Natural killer cell (primary cell): ENCODE results near the gene TTC7B. TPM values are rescaled to one million over a fixed set of nuclear protein-coding genes. Genes with fewer than 3 reads are reported as not detected.

Experiments
- ATAC-seq, 3 donors: fragments of 150-1000 bp in 2 of 3; fragments of 200-7000 bp in 1 of 3; cut with Tn5 transposase; 1 replicate in 1 of 3; 2 replicates in 2 of 3; pipeline ENCODE4 v1.10.0; 2021; ENCODE audit warnings: mild to moderate bottlenecking in 2 of 3, moderate library complexity in 2 of 3
- DNase-seq, 2 donors: peaks; one replicate each; pipeline versions ENCODE4 v3.0.0 to v3.0.0-alpha.2; 2013 to 2021; ENCODE audit warnings: mixed read lengths in 1 of 2
- H3K27ac ChIP-seq: one replicate; pipeline ENCODE4 v1.5.1; 2013; ENCODE audit warnings: mild to moderate bottlenecking, low read length
- H3K27me3 ChIP-seq: one replicate; pipeline ENCODE4 v1.6.1; 2013; ENCODE audit warnings: low read length; ENCODE audit not compliant: control insufficient read depth, insufficient read depth
- H3K36me3 ChIP-seq: one replicate; pipeline ENCODE4 v1.6.1; 2013; ENCODE audit warnings: low read length; ENCODE audit not compliant: control insufficient read depth, insufficient read depth
- H3K4me1 ChIP-seq: one replicate; pipeline ENCODE4 v1.6.1; 2013; ENCODE audit warnings: low read length; ENCODE audit not compliant: control insufficient read depth, insufficient read depth
- H3K4me3 ChIP-seq: one replicate; pipeline ENCODE4 v1.5.1; 2013; ENCODE audit warnings: low read length
- H3K9me3 ChIP-seq: one replicate; pipeline ENCODE4 v1.6.1; 2013; ENCODE audit warnings: low read length; ENCODE audit not compliant: control insufficient read depth, insufficient read depth
- H3K27ac Mint-ChIP-seq, 2 donors: one replicate each; pipeline ENCODE4 v1.8.0; 2022; ENCODE audit warnings: mild to moderate bottlenecking in 2 of 2, mixed read lengths in 2 of 2, moderate library complexity in 1 of 2
- H3K27me3 Mint-ChIP-seq, 2 donors: one replicate each; pipeline ENCODE4 v1.8.0; 2022; ENCODE audit warnings: low read depth in 2 of 2, mixed read lengths in 2 of 2
- H3K36me3 Mint-ChIP-seq: one replicate; pipeline ENCODE4 v1.8.0; 2022; ENCODE audit warnings: mixed read lengths
- H3K4me1 Mint-ChIP-seq, 2 donors: one replicate each; pipeline ENCODE4 v1.8.0; 2022; ENCODE audit warnings: mixed read lengths in 2 of 2
- H3K4me3 Mint-ChIP-seq: one replicate; pipeline ENCODE4 v1.8.0; 2022; ENCODE audit warnings: mild to moderate bottlenecking, moderate library complexity, mixed read lengths
- H3K9me3 Mint-ChIP-seq, 2 donors: one replicate each; pipeline ENCODE4 v1.8.0; 2022; ENCODE audit warnings: mixed read lengths in 2 of 2
- WGBS: methylation state at CpG from one replicate; pipeline ENCODE4 v1.1.7; 2013; ENCODE audit warnings: missing lambda C conversion rate; ENCODE audit not compliant: insufficient coverage; 5-methylcytosine and 5-hydroxymethylcytosine counted together
- intact Hi-C: fragments of 100-400 bp; cut with micrococcal nuclease; formaldehyde crosslinking; loops from one replicate; pipeline ENCODE4 v1.14.2; 2022
- total RNA-seq, 4 donors: library from RNA; stranded (reverse); fragments of 120-200 nt in 1 of 4; gene quantifications; one replicate each; pipeline versions ENCODE4 v1.2.3 to v1.2.4, GENCODE V29; 2013 to 2022
- TF ChIP-seq, protein P1 (sequence below): fragments of 200-600 bp; IDR thresholded peaks from one replicate; pipeline ENCODE4 v1.8.0; 2022; ENCODE audit warnings: antibody characterized with exemption

Gene TTC7B, protein sequence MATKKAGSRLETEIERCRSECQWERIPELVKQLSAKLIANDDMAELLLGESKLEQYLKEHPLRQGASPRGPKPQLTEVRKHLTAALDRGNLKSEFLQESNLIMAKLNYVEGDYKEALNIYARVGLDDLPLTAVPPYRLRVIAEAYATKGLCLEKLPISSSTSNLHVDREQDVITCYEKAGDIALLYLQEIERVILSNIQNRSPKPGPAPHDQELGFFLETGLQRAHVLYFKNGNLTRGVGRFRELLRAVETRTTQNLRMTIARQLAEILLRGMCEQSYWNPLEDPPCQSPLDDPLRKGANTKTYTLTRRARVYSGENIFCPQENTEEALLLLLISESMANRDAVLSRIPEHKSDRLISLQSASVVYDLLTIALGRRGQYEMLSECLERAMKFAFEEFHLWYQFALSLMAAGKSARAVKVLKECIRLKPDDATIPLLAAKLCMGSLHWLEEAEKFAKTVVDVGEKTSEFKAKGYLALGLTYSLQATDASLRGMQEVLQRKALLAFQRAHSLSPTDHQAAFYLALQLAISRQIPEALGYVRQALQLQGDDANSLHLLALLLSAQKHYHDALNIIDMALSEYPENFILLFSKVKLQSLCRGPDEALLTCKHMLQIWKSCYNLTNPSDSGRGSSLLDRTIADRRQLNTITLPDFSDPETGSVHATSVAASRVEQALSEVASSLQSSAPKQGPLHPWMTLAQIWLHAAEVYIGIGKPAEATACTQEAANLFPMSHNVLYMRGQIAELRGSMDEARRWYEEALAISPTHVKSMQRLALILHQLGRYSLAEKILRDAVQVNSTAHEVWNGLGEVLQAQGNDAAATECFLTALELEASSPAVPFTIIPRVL
- total RNA-seq = 10 to 100 TPM in 1 of 3 donors, 1 to 10 TPM in 2; 1.7 to 17.2 (median 5.9) TPM
- total RNA-seq (2013) = 5.1 TPM

DNA sequence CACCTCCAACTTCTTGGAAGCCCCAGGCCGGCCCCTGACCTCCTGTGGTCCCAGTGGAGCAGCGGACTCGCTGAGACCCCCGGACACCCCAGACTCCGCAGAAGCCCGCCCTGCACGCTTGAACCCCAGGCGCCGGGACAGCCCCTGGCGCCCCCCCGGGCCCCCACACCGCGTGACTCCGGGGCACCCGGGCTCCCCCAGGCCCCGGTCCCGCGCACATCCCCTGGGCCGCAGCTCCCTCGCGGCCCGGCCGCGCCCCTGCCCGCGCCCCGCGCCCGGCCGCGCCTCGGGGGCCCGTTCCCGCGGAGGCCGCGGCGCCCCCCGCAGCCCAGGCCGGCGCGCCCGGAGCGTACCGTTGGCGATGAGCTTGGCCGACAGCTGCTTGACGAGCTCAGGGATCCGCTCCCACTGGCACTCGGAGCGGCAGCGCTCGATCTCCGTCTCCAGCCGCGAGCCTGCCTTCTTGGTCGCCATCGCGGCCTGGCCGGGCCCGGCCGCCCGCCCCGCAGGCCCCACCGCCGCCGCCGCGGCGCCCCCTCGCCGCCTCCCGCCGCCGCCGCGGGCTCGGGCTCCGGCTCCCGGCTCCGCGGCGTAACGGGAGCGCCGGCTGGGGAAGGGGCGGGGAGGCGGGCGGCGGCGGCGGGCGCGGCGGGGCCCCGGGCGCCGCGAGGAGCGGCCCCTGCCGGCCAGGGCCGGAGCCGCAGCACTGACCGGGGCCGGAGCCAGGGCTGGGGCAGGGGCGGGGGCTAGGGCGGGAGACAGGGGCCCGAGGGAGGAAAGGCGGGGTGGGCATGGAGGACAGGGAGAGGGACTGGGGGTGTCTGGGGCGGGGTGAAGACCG is at the start of gene TTC7B:
Gene TTC7B (minus strand): TSS at position 609 of the 841 bp plus-strand sequence. CDS start 135 bp downstream, at position 474.
- under 1% methylated on average over 111 of the region's 111 CpGs for WGBS
- ATAC-seq (peak; percentile 67 to 78 (median 70)), DNase-seq (peak in 1 of 2 donors; percentile 61)
- Histone ChIP-seq H3K36me3 (no peaks in the 10 kb centered on the region), H3K4me1 (peaks cover 17% of the 10 kb centered on the region), H3K27me3 (no peaks in the 10 kb centered on the region), H3K27ac (no peak within 1 kb of the TSS), H3K9me3 (no peaks in the 10 kb centered on the region), H3K4me3 (no peak within 1 kb of the TSS)
- Mint-ChIP-seq H3K36me3 (no peaks in the 10 kb centered on the region), H3K9me3 (no peaks in the 10 kb centered on the region), H3K27me3 (peaks cover 6 to 12% of the 10 kb centered on the region in 2 donors), H3K4me3 (peak within 1 kb of the TSS; percentile 78), H3K4me1 (peaks cover 6 to 18% of the 10 kb centered on the region in 2 donors), H3K27ac (peak within 1 kb of the TSS in 1 of 2 donors; percentile 48)
- TF ChIP-seq, protein P1, sequence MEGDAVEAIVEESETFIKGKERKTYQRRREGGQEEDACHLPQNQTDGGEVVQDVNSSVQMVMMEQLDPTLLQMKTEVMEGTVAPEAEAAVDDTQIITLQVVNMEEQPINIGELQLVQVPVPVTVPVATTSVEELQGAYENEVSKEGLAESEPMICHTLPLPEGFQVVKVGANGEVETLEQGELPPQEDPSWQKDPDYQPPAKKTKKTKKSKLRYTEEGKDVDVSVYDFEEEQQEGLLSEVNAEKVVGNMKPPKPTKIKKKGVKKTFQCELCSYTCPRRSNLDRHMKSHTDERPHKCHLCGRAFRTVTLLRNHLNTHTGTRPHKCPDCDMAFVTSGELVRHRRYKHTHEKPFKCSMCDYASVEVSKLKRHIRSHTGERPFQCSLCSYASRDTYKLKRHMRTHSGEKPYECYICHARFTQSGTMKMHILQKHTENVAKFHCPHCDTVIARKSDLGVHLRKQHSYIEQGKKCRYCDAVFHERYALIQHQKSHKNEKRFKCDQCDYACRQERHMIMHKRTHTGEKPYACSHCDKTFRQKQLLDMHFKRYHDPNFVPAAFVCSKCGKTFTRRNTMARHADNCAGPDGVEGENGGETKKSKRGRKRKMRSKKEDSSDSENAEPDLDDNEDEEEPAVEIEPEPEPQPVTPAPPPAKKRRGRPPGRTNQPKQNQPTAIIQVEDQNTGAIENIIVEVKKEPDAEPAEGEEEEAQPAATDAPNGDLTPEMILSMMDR = no peak
- intact Hi-C loops = no loop called here

DNA sequence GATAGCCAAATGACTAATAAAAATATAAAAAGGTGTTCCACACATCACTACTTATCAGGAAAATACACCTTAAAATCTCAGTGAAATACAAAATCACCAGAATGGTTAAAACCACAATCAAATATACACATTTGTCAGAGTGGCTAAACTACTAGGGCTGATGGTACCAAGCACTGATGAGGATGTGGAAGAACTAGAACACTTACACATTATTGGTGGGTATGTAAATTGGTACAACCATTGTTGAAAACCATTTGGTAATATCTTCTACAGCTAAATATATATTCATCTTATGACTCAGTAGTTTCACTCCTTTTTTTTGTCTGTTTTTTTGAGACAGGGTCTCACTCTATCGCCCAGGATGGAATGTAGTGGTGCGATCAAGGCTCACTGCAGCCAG is 48.5 kb upstream of the TTC7B start:
- no peak overlapping the region for H3K27ac Mint-ChIP-seq
- intact Hi-C loops = no loop called here
- H3K27me3 Mint-ChIP-seq = no peaks in the 10 kb centered on the region
- peaks cover 3% of the 10 kb centered on the region for H3K36me3 ChIP-seq
- no peaks in the 10 kb centered on the region for H3K9me3 Mint-ChIP-seq
- no peak for ATAC-seq
- no peak overlapping the region for H3K27ac ChIP-seq
- no peak overlapping the region for H3K4me3 ChIP-seq
- H3K9me3 ChIP-seq = no peaks in the 10 kb centered on the region
- H3K27me3 ChIP-seq = no peaks in the 10 kb centered on the region
- no peaks in the 10 kb centered on the region for H3K4me1 ChIP-seq
- WGBS = 98% methylated on average over 2 of the region's 2 CpGs
- no peaks in the 10 kb centered on the region for H3K4me1 Mint-ChIP-seq
- no peak overlapping the region for H3K4me3 Mint-ChIP-seq
- H3K36me3 Mint-ChIP-seq = no peaks in the 10 kb centered on the region
- DNase-seq = no peak
- TF ChIP-seq, protein P1 = no peak

DNA sequence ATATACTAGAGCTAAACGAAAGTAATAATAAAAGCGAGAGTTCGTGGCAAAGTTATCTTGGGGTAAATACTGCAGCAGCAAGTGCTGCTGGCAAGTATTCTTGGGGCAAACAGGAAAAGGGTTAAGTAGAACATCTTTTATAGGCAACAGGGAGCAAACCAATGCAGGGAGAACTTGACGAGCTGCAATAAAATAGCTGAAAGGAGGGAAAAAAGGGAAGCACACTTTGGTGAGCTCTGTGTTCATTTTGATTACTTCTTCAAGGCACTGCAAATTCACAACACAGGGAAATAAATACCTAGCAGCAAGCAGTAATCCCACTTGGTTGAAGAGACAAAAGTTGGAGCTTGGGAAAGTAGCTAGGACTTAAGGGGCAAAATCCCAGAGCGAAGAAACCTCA is 42.3 kb upstream of the TTC7B start:
- WGBS = 77% methylated on average over 5 of the region's 5 CpGs
- ATAC-seq (no peak), DNase-seq (no peak)
- Histone ChIP-seq H3K9me3 (no peaks in the 10 kb centered on the region), H3K27me3 (no peaks in the 10 kb centered on the region), H3K36me3 (no peaks in the 10 kb centered on the region), H3K4me3 (no peak overlapping the region), H3K27ac (no peak overlapping the region), H3K4me1 (no peaks in the 10 kb centered on the region)
- no peak overlapping the region for H3K4me3 Mint-ChIP-seq
- TF ChIP-seq, protein P1 = no peak
- H3K36me3 Mint-ChIP-seq = no peaks in the 10 kb centered on the region
- no peaks in the 10 kb centered on the region for H3K9me3 Mint-ChIP-seq
- intact Hi-C loops = no loop called here
- no peaks in the 10 kb centered on the region for H3K27me3 Mint-ChIP-seq
- H3K4me1 Mint-ChIP-seq = no peaks in the 10 kb centered on the region
- H3K27ac Mint-ChIP-seq = no peak overlapping the region
